Astrocyte of the spinal cord (primary cell): ENCODE data around the gene CTSZ.
"Not testable (repeated sequence)": the region's sequence is repeated elsewhere in the genome, so short reads cannot be mapped to it uniquely, and the experiment has no call there.

ENCODE experiments used
- DNase-seq: peaks from one replicate; pipeline ENCODE4 v3.0.0; 2011; ENCODE audit warnings: low read depth, low spot score
- H3K4me3 ChIP-seq: 2 replicates; pipeline ENCODE4 v1.5.1; 2011; ENCODE audit warnings: low read depth, mild to moderate bottlenecking, low read length, moderate library complexity
- CTCF ChIP-seq: IDR thresholded peaks from 2 replicates; pipeline ENCODE4 v1.5.1; 2012; ENCODE audit warnings: low read depth, mild to moderate bottlenecking, low read length, inconsistent platforms
- in situ Hi-C: cut with HindIII; loops from 2 replicates; pipeline ENCODE4 v1.10.0; 2017; ENCODE audit warnings: low sequenced_read_pairs

CTSZ gene

GRCh38 chr20:58959652-58960051 lies 47.4 kb downstream of the CTSZ start:
- no peak for DNase-seq
- TF ChIP-seq CTCF, result no peak
- in situ Hi-C loops, result no loop called here

GRCh38 chr20:58956078-58956477 lies 51.0 kb downstream of the CTSZ start:
- no peak for TF ChIP-seq CTCF
- DNase-seq, result no peak
- no peak overlapping the region for H3K4me3 ChIP-seq
- in situ Hi-C loops, result no loop called here

More at GRCh38 chr20:58959652-58960051, 47.4 kb downstream of the CTSZ start:
- H3K4me3 ChIP-seq, result no peak overlapping the region

GRCh38 chr20:58953050-58953449 lies 54.0 kb downstream of the CTSZ start:
- H3K4me3 ChIP-seq, result no peak overlapping the region
- in situ Hi-C loops, result no loop called here
- no peak for TF ChIP-seq CTCF
- no peak for DNase-seq

GRCh38 chr20:58950603-58951002 lies 56.5 kb downstream of the CTSZ start:
- TF ChIP-seq CTCF, result no peak
- DNase-seq, result no peak
- H3K4me3 ChIP-seq, result no peak overlapping the region
- in situ Hi-C loops, result no loop called here

- DNase-seq, in situ Hi-C loops, H3K4me3 ChIP-seq: not testable (repeated sequence)
Measured at GRCh38 chr20:58947797-58948388, 59.2 kb downstream of the CTSZ start.

GRCh38 chr20:58945965-58946631 lies 61.0 kb downstream of the CTSZ start:
- in situ Hi-C loops, result no loop called here
- DNase-seq, result no peak
- no peak overlapping the region for H3K4me3 ChIP-seq
- TF ChIP-seq CTCF, result no peak
